CD14-positive monocyte (primary cell): ENCODE measurements around the gene SLC19A3. TPM values are rescaled to one million over a fixed set of nuclear protein-coding genes. Genes with fewer than 3 reads are reported as not detected.
A peak's percentile ranks its signal among the peaks of the same experiment; 100 is the strongest.

ENCODE experiments used
- DNase-seq, 3 donors: peaks; one replicate each; pipeline ENCODE4 v3.0.0-alpha.2; 2011 to 2022
- H2AFZ ChIP-seq: 2 replicates; pipeline ENCODE4 v1.6.0; 2012; ENCODE audit warnings: mild to moderate bottlenecking, low read depth, low read length, inconsistent platforms; ENCODE audit not compliant: insufficient read depth, poor library complexity, severe bottlenecking
- H3K27ac ChIP-seq, 2 donors: 1 replicate in 1 of 2; 2 replicates in 1 of 2; pipeline ENCODE4 v1.5.1; 2012 to 2013; ENCODE audit warnings: low read length in 2 of 2, control low read depth in 1 of 2, inconsistent platforms in 1 of 2, low read depth in 1 of 2, mild to moderate bottlenecking in 1 of 2
- H3K27me3 ChIP-seq, 2 donors: one replicate each; pipeline versions ENCODE4 v1.6.0 to v1.6.1; 2011 to 2013; ENCODE audit warnings: low read length in 2 of 2; ENCODE audit not compliant: control insufficient read depth in 2 of 2, insufficient read depth in 2 of 2
- H3K36me3 ChIP-seq, 2 donors: replicated peaks in 1 of 2; 1 replicate in 1 of 2; 2 replicates in 1 of 2; pipeline versions ENCODE4 v1.5.1 to v1.6.1; 2012 to 2013; ENCODE audit warnings: low read length in 2 of 2, control low read depth in 1 of 2, inconsistent platforms in 1 of 2, mild to moderate bottlenecking in 1 of 2; ENCODE audit not compliant: insufficient read depth in 2 of 2, control insufficient read depth in 1 of 2
- H3K4me1 ChIP-seq, 2 donors: 1 replicate in 1 of 2; 2 replicates in 1 of 2; pipeline versions ENCODE4 v1.5.1 to v1.6.1; 2012 to 2013; ENCODE audit warnings: low read length in 2 of 2, control low read depth in 1 of 2, inconsistent platforms in 1 of 2, mild to moderate bottlenecking in 1 of 2, moderate library complexity in 1 of 2; ENCODE audit not compliant: insufficient read depth in 2 of 2, control insufficient read depth in 1 of 2
- H3K4me2 ChIP-seq: replicated peaks from 2 replicates; pipeline ENCODE3; 2012; ENCODE audit warnings: low read length, moderate library complexity, mild to moderate bottlenecking; ENCODE audit not compliant: poor library complexity, severe bottlenecking; ENCODE audit errors: extremely low read depth
- H3K4me3 ChIP-seq, 3 experiments: fragments of 200-600 bp in 1 of 3; sonication (generic) in 1 of 3; replicated peaks in 1 of 3; 1 replicate in 2 of 3; 2 replicates in 1 of 3; pipeline ENCODE4 v1.5.1; 2011 to 2013; ENCODE audit warnings: low read length in 3 of 3, mild to moderate bottlenecking in 3 of 3, control low read depth in 2 of 3, low read depth in 2 of 3, inconsistent platforms in 1 of 3, moderate library complexity in 1 of 3
- H3K79me2 ChIP-seq: 2 replicates; pipeline ENCODE4 v1.6.0; 2012; ENCODE audit warnings: mild to moderate bottlenecking, control low read depth, inconsistent platforms, low read length, moderate library complexity; ENCODE audit not compliant: insufficient read depth
- H3K9ac ChIP-seq: 2 replicates; pipeline ENCODE4 v1.6.0; 2017; ENCODE audit warnings: low read length, mild to moderate bottlenecking; ENCODE audit not compliant: insufficient read depth, poor library complexity, severe bottlenecking
- H3K9me3 ChIP-seq, 2 donors: replicated peaks in 1 of 2; 1 replicate in 1 of 2; 2 replicates in 1 of 2; pipeline versions ENCODE4 v1.5.1 to v1.6.1; 2012 to 2013; ENCODE audit warnings: low read length in 2 of 2, control low read depth in 1 of 2; ENCODE audit not compliant: control insufficient read depth in 1 of 2, insufficient read depth in 1 of 2
- H4K20me1 ChIP-seq: 2 replicates; pipeline ENCODE4 v1.6.0; 2012; ENCODE audit warnings: mild to moderate bottlenecking, low read length, control low read depth, moderate library complexity; ENCODE audit not compliant: insufficient read depth
- H3K27ac Mint-ChIP-seq, 7 donors: one replicate each; pipeline ENCODE4 v1.8.0; 2020; ENCODE audit warnings: mild to moderate bottlenecking in 7 of 7, mixed read lengths in 7 of 7, moderate library complexity in 6 of 7, inconsistent platforms in 2 of 7
- H3K27me3 Mint-ChIP-seq, 3 donors: one replicate each; pipeline ENCODE4 v1.8.0; 2021 to 2022; ENCODE audit warnings: low read depth in 3 of 3, mild to moderate bottlenecking in 3 of 3, mixed read lengths in 3 of 3, moderate library complexity in 3 of 3, inconsistent platforms in 1 of 3
- H3K36me3 Mint-ChIP-seq, 2 donors: one replicate each; pipeline ENCODE4 v1.8.0; 2020; ENCODE audit warnings: mixed read lengths in 2 of 2, inconsistent platforms in 1 of 2, mild to moderate bottlenecking in 1 of 2
- H3K4me1 Mint-ChIP-seq: one replicate; pipeline ENCODE4 v1.8.0; 2020; ENCODE audit warnings: mild to moderate bottlenecking, mixed read lengths
- H3K4me3 Mint-ChIP-seq, 2 donors: one replicate each; pipeline ENCODE4 v1.8.0; 2020; ENCODE audit warnings: mild to moderate bottlenecking in 2 of 2, mixed read lengths in 2 of 2, moderate library complexity in 1 of 2
- H3K9me3 Mint-ChIP-seq, 7 donors: one replicate each; pipeline ENCODE4 v1.8.0; 2020 to 2022; ENCODE audit warnings: mixed read lengths in 7 of 7, mild to moderate bottlenecking in 6 of 7, moderate library complexity in 6 of 7, inconsistent platforms in 2 of 7
- CTCF ChIP-seq: fragments of 200-600 bp; IDR thresholded peaks from one replicate; pipeline ENCODE4 v1.8.0; 2022; ENCODE audit warnings: antibody characterized with exemption, mild to moderate bottlenecking
- WGBS: methylation state at CpG from one replicate; pipeline ENCODE4 v1.1.5; 2013; ENCODE audit warnings: missing lambda C conversion rate; ENCODE audit not compliant: insufficient coverage; 5-methylcytosine and 5-hydroxymethylcytosine counted together
- intact Hi-C, 2 donors: fragments of 100-400 bp; cut with micrococcal nuclease; formaldehyde crosslinking; loops; one replicate each; pipeline versions ENCODE4 v1.15.0 to v1.15.1; 2023
- polyA plus RNA-seq, 3 donors: library from polyadenylated mRNA; depleted of rRNA in 1 of 3; unstranded in 2 of 3; stranded (reverse) in 1 of 3; fragments of 300-500 nt in 2 of 3; fragments of >200 nt in 1 of 3; fragmentation: Illumina TruSeq in 2 of 3; gene quantifications; 1 replicate in 2 of 3; 2 replicates in 1 of 3; pipeline ENCODE4 v1.2.3, GENCODE V29; 2012 to 2021

The SLC19A3 gene
- polyA plus RNA-seq, 3 donors, result not detected

GRCh38 chr2:227716501-227716900, 1.3 kb downstream of the SLC19A3 start:
- H3K27ac Mint-ChIP-seq, result no peak overlapping the region
- Histone ChIP-seq H4K20me1 (no peaks in the 10 kb centered on the region), H3K4me3 (no peak overlapping the region), H3K4me1 (peaks cover 6% of the 10 kb centered on the region in 2 donors), H3K27me3 (peaks cover 0 to 16% of the 10 kb centered on the region in 2 donors), H3K4me2 (no peak overlapping the region), H3K36me3 (no peaks in the 10 kb centered on the region), H3K9me3 (no peaks in the 10 kb centered on the region), H3K9ac (no peak overlapping the region), H3K79me2 (no peaks in the 10 kb centered on the region), H3K27ac (no peak overlapping the region), H2AFZ (no peak overlapping the region)
- H3K4me1 Mint-ChIP-seq, result peaks cover 9% of the 10 kb centered on the region
- no CpG with 5 or more reads among the region's 2 CpGs for WGBS
- TF ChIP-seq CTCF, result no peak
- peaks cover 0 to 3% (median 0%) of the 10 kb centered on the region in 7 donors for H3K9me3 Mint-ChIP-seq
- DNase-seq, result no peak
- intact Hi-C loops, result no loop called here
- no peaks in the 10 kb centered on the region for H3K36me3 Mint-ChIP-seq
- H3K4me3 Mint-ChIP-seq, result peak overlapping the region in 1 of 2 donors; percentile 32
- peaks cover 17 to 39% (median 27%) of the 10 kb centered on the region in 3 donors for H3K27me3 Mint-ChIP-seq

- Histone ChIP-seq H3K4me3 (no peak overlapping the region), H3K4me2 (no peak overlapping the region), H2AFZ (no peak overlapping the region), H4K20me1 (no peaks in the 10 kb centered on the region), H3K36me3 (no peaks in the 10 kb centered on the region), H3K27me3 (peaks cover 0 to 16% of the 10 kb centered on the region in 2 donors), H3K9ac (no peak overlapping the region), H3K4me1 (peaks cover 6% of the 10 kb centered on the region in 2 donors), H3K79me2 (no peaks in the 10 kb centered on the region), H3K9me3 (no peaks in the 10 kb centered on the region), H3K27ac (no peak overlapping the region)
- H3K4me1 Mint-ChIP-seq, result peaks cover 7% of the 10 kb centered on the region
- no CpG with 5 or more reads among the region's 1 CpG for WGBS
- no peak overlapping the region for H3K27ac Mint-ChIP-seq
- intact Hi-C loops, result no loop called here
- no peak for TF ChIP-seq CTCF
- peaks cover 17 to 28% (median 25%) of the 10 kb centered on the region in 3 donors for H3K27me3 Mint-ChIP-seq
- no peaks in the 10 kb centered on the region for H3K36me3 Mint-ChIP-seq
- H3K4me3 Mint-ChIP-seq, result no peak overlapping the region
- H3K9me3 Mint-ChIP-seq, result peaks cover 0 to 2% (median 0%) of the 10 kb centered on the region in 7 donors
- DNase-seq, result no peak
These were observed 4.5 kb downstream of the SLC19A3 start for GRCh38 chr2:227713291-227713690.
